Choroid plexus epithelial cell (primary cell): ENCODE data around the gene RABGEF1.
"Not testable (repeated sequence)": the region's sequence is repeated elsewhere in the genome, so short reads cannot be mapped to it uniquely, and the experiment has no call there.

Experiments used
- DNase-seq: peaks from one replicate; pipeline ENCODE4 v3.0.0-alpha.2; 2010; ENCODE audit warnings: low read depth
- H3K4me3 ChIP-seq: 2 replicates; pipeline ENCODE4 v1.5.1; 2011; ENCODE audit warnings: low read depth, mild to moderate bottlenecking, control low read depth, low read length, moderate library complexity
- CTCF ChIP-seq: conservative IDR thresholded peaks from 2 replicates; pipeline ENCODE4 v1.5.1; 2011; ENCODE audit warnings: low read depth, mild to moderate bottlenecking, control low read depth, inconsistent platforms, low read length, moderate library complexity

The RABGEF1 gene

GRCh38 chr7:66740302-66740979 is at the start of gene RABGEF1:
TSS of gene RABGEF1 (plus strand) at chr7:66740733. CDS start at chr7:66771900, 31,167 bp downstream.
- peak; percentile 94 for DNase-seq
- H3K4me3 ChIP-seq: peak within 1 kb of the TSS; percentile 92
- TF ChIP-seq CTCF: no peak

- TF ChIP-seq CTCF: no peak
- H3K4me3 ChIP-seq: no peak overlapping the region
- DNase-seq: no peak
Measured at GRCh38 chr7:66693331-66693730, 47.2 kb upstream of the RABGEF1 start.

GRCh38 chr7:66694286-66694685 is 46.2 kb upstream of the RABGEF1 start:
- DNase-seq: no peak
- no peak overlapping the region for H3K4me3 ChIP-seq
- no peak for TF ChIP-seq CTCF

- DNase-seq, H3K4me3 ChIP-seq: not testable (repeated sequence)
Measured at GRCh38 chr7:66695417-66695816, 45.1 kb upstream of the RABGEF1 start.

- not testable (repeated sequence) for DNase-seq, H3K4me3 ChIP-seq
Measured at GRCh38 chr7:66696134-66696533, 44.4 kb upstream of the RABGEF1 start.

- H3K4me3 ChIP-seq: no peak overlapping the region
- no peak for TF ChIP-seq CTCF
- peak; percentile 17 for DNase-seq
Measured at GRCh38 chr7:66696774-66697191, 43.8 kb upstream of the RABGEF1 start.

GRCh38 chr7:66697449-66698438 is 42.8 kb upstream of the RABGEF1 start:
- DNase-seq: peak; percentile 33
- TF ChIP-seq CTCF: no peak
- no peak overlapping the region for H3K4me3 ChIP-seq
